Activated B cell treated with CpG ODN at 0.5 μM for 24 hours (primary cell): ENCODE data around the gene CENPA. TPM values are rescaled to one million over a fixed set of nuclear protein-coding genes. Genes with fewer than 3 reads are reported as not detected.

ENCODE experiments used
- ATAC-seq: fragments of 200-7000 bp; cut with Tn5 transposase; one replicate; pipeline ENCODE4 v1.10.0; 2021; ENCODE audit warnings: low read depth, mild to moderate bottlenecking, moderate library complexity
- CTCF ChIA-PET: fragments of 350-600 bp; sonication (Branson Sonifier 250); formaldehyde crosslinking; loops from one replicate; lab custom pipeline; 2021; ENCODE audit warnings: antibody characterized with exemption; lab: Charles Lee
- POLR2A ChIA-PET: fragments of 350-600 bp; sonication (Branson Sonifier 250); formaldehyde crosslinking; loops from one replicate; lab custom pipeline; 2021; ENCODE audit warnings: antibody characterized with exemption; lab: Charles Lee
- DNase-seq: peaks from one replicate; pipeline ENCODE4 v3.0.0; 2022
- H3K27ac Mint-ChIP-seq: one replicate; pipeline ENCODE4 v1.8.0; 2020; ENCODE audit warnings: mixed read lengths
- H3K27me3 Mint-ChIP-seq: one replicate; pipeline ENCODE4 v1.8.0; 2021; ENCODE audit warnings: mixed read lengths
- H3K36me3 Mint-ChIP-seq: one replicate; pipeline ENCODE4 v1.8.0; 2021; ENCODE audit warnings: low read depth, mixed read lengths
- H3K4me1 Mint-ChIP-seq: one replicate; pipeline ENCODE4 v1.8.0; 2021; ENCODE audit warnings: mixed read lengths
- H3K4me3 Mint-ChIP-seq: one replicate; pipeline ENCODE4 v1.8.0; 2020; ENCODE audit warnings: mild to moderate bottlenecking, mixed read lengths
- H3K9me3 Mint-ChIP-seq: one replicate; pipeline ENCODE4 v1.8.0; 2020; ENCODE audit warnings: mixed read lengths
- CTCF ChIP-seq: fragments of 200-600 bp; IDR thresholded peaks from one replicate; pipeline ENCODE4 v1.8.0; 2022; ENCODE audit warnings: antibody characterized with exemption, mild to moderate bottlenecking
- intact Hi-C: fragments of 100-400 bp; cut with micrococcal nuclease; formaldehyde crosslinking; loops from one replicate; pipeline ENCODE4 v1.15.1; 2024
- total RNA-seq: library from RNA; stranded (reverse); gene quantifications from 2 replicates; pipeline ENCODE4 v1.2.3, GENCODE V29; 2022

The CENPA gene
- total RNA-seq, 1 donor from 2014 or later, result 0.42 TPM

- Mint-ChIP-seq H3K4me3 (no peak overlapping the region), H3K36me3 (no peaks in the 10 kb centered on the region), H3K9me3 (no peaks in the 10 kb centered on the region), H3K4me1 (no peaks in the 10 kb centered on the region), H3K27me3 (peaks cover 11% of the 10 kb centered on the region), H3K27ac (no peak overlapping the region)
- ChIA-PET CTCF (no interaction called here), POLR2A (no interaction called here)
- no peak for TF ChIP-seq CTCF
- intact Hi-C loops, result no loop called here
- ATAC-seq (no peak), DNase-seq (no peak)
Observed at GRCh38 chr2:26822877-26823276, 37.0 kb downstream of the CENPA start.

- CTCF ChIA-PET, result no interaction called here
- POLR2A ChIA-PET, result no interaction called here
Observed at GRCh38 chr2:26838121-26838906, 52.5 kb downstream of the CENPA start.

GRCh38 chr2:26840937-26841610 lies 55.2 kb downstream of the CENPA start:
- Mint-ChIP-seq H3K4me3 (no peak overlapping the region), H3K27me3 (peaks cover 44% of the 10 kb centered on the region), H3K9me3 (no peaks in the 10 kb centered on the region), H3K4me1 (no peaks in the 10 kb centered on the region), H3K36me3 (no peaks in the 10 kb centered on the region), H3K27ac (no peak overlapping the region)
- CTCF ChIA-PET, result no interaction called here
- intact Hi-C loops, result no loop called here
- no peak for ATAC-seq
- TF ChIP-seq CTCF, result no peak
- POLR2A ChIA-PET, result no interaction called here
- no peak for DNase-seq

More at GRCh38 chr2:26838121-26838906, 52.5 kb downstream of the CENPA start:
- intact Hi-C loops, result no loop called here
- ATAC-seq (no peak), DNase-seq (no peak)
- Mint-ChIP-seq H3K9me3 (no peaks in the 10 kb centered on the region), H3K36me3 (no peaks in the 10 kb centered on the region), H3K4me3 (no peak overlapping the region), H3K4me1 (no peaks in the 10 kb centered on the region), H3K27me3 (peaks cover 34% of the 10 kb centered on the region), H3K27ac (no peak overlapping the region)
- TF ChIP-seq CTCF, result no peak

GRCh38 chr2:26843041-26843440 lies 57.2 kb downstream of the CENPA start:
- TF ChIP-seq CTCF, result no peak
- intact Hi-C loops, result no loop called here
- H3K9me3 Mint-ChIP-seq, result no peaks in the 10 kb centered on the region
- no peaks in the 10 kb centered on the region for H3K36me3 Mint-ChIP-seq
- ATAC-seq, result no peak
- no peak overlapping the region for H3K4me3 Mint-ChIP-seq
- no peak for DNase-seq
- POLR2A ChIA-PET, result no interaction called here
- peaks cover 10% of the 10 kb centered on the region for H3K4me1 Mint-ChIP-seq
- peaks cover 51% of the 10 kb centered on the region for H3K27me3 Mint-ChIP-seq
- CTCF ChIA-PET, result interaction anchor here (1.3 to 2.0 kb wide), 2 partner anchors 80 to 100 kb away, joined by 4 to 8 read pairs; no protein-coding TSS in a partner anchor
- H3K27ac Mint-ChIP-seq, result no peak overlapping the region

Other genes starting within 250 kb of the CENPA start
- not detected in 2 replicates for gene CIB4, start 144.7 kb upstream of the CENPA start, total RNA-seq
- gene KCNK3, start 93.3 kb upstream of the CENPA start, total RNA-seq, result not detected in 2 replicates
- 11.4 and 14.2 TPM in 2 replicates for gene SLC35F6, start 21.8 kb upstream of the CENPA start, total RNA-seq
- not detected in 2 replicates for gene DPYSL5, start 62.1 kb downstream of the CENPA start, total RNA-seq
- gene MAPRE3, start 184.6 kb downstream of the CENPA start, total RNA-seq, result 4.6 and 6.3 TPM in 2 replicates
- 84.4 and 92.1 TPM in 2 replicates for gene TMEM214, start 246.9 kb downstream of the CENPA start, total RNA-seq